ENCODE measurements around the gene CDC37.

CDC37 gene

GRCh38 chr19:10353793-10354391, 49.5 kb downstream of the CDC37 start:
- DNase-seq (ENCODE audit: low read depth): no peak

GRCh38 chr19:10352764-10353671, 50.3 kb downstream of the CDC37 start:
- DNase-seq (ENCODE audit: low read depth): no peak

GRCh38 chr19:10346509-10346908, 56.8 kb downstream of the CDC37 start:
- DNase-seq (ENCODE audit: low read depth): no peak

GRCh38 chr19:10344780-10345179, 58.6 kb downstream of the CDC37 start:
- no peak for DNase-seq (ENCODE audit: low read depth)

GRCh38 chr19:10343495-10343894, 59.8 kb downstream of the CDC37 start:
- no peak for DNase-seq (ENCODE audit: low read depth)

Measured in activated T-cell treated with anti-CD3 and anti-CD28 coated beads for 1 hour (primary cell).